ENCODE results near the gene SCAMP1. TPM values are rescaled to one million over a fixed set of nuclear protein-coding genes. Genes with fewer than 3 reads are reported as not detected.

SCAMP1 gene
- total RNA-seq, 4 donors from 2014 or later: 22.5 to 30.8 (median 28.3) TPM

DNA sequence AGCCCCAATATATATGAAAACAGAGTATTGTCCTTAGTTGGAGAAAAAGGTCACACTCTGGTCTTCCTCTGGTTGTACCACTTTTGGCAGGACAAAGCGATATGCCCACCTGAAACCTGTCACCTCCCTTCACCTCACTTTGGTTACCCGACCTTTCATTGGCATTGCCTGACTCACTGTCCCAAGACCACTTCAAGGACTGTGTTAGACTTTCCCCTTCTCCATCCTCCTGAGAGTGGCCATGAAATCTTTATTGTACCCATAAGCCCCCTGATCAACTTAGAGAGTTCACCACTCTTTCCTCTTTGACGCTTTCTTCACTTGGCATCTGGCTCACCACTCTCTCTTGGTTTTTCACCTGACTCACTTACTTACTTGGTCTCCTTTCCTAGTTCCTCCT lies 33.5 kb upstream of the SCAMP1 start:
- H3K36me3 ChIP-seq: no peaks in the 10 kb centered on the region
- 96 to 97% methylated on average over 3 of the region's 3 CpGs for WGBS, 2 donors
- DNase-seq (ENCODE audit: low spot score in 2 of 2): no peak
- no peak overlapping the region for H3K27ac ChIP-seq
- TF ChIP-seq, protein P1, sequence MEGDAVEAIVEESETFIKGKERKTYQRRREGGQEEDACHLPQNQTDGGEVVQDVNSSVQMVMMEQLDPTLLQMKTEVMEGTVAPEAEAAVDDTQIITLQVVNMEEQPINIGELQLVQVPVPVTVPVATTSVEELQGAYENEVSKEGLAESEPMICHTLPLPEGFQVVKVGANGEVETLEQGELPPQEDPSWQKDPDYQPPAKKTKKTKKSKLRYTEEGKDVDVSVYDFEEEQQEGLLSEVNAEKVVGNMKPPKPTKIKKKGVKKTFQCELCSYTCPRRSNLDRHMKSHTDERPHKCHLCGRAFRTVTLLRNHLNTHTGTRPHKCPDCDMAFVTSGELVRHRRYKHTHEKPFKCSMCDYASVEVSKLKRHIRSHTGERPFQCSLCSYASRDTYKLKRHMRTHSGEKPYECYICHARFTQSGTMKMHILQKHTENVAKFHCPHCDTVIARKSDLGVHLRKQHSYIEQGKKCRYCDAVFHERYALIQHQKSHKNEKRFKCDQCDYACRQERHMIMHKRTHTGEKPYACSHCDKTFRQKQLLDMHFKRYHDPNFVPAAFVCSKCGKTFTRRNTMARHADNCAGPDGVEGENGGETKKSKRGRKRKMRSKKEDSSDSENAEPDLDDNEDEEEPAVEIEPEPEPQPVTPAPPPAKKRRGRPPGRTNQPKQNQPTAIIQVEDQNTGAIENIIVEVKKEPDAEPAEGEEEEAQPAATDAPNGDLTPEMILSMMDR (IDR thresholded peaks at IDR 0.05): no peak
- TF ChIP-seq POLR2A (IDR thresholded peaks at IDR 0.05): no peak
- no peak for TF ChIP-seq EP300 (IDR thresholded peaks at IDR 0.05)
- H3K27me3 ChIP-seq: no peaks in the 10 kb centered on the region
- no peaks in the 10 kb centered on the region for H3K4me1 ChIP-seq
- H3K4me3 ChIP-seq: no peak overlapping the region
- H3K9me3 ChIP-seq: no peaks in the 10 kb centered on the region

DNA sequence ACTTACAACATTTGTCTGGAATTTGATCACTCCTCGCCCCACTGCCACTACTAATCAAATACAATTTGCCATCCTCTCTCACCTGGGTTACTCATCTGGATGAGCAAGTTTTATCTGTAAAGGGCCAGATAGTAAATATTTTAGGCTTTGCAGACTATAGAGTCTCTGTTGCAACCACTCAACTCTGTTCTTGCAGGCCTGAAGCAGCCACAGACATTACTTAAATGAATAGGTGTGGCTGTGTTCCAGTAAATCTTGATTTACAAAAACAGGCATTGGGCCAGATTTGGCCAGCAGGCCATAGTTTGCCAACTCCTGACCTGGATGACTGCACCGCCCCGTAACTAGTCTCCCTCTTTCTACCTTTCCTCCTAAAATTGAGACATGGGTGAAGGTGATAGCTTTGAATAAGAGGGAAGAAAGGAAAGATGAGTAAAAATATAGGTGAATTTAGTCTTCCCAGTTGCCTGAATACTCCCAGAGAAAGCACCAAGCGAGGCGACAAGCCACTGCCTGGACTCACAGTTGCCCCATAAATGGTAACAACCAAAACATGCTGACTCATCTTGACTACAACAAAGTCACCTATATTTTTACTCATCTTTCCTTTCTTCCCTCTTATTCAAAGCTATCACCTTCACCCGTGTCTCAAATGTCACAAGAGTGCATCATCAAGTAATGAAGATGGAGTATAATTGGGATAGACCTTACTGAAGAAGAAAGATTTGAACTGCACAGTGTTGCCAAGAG lies 32.5 kb upstream of the SCAMP1 start:
- Histone ChIP-seq H3K27ac (no peak overlapping the region), H3K4me1 (no peaks in the 10 kb centered on the region), H3K27me3 (no peaks in the 10 kb centered on the region), H3K9me3 (no peaks in the 10 kb centered on the region), H3K4me3 (no peak overlapping the region), H3K36me3 (no peaks in the 10 kb centered on the region)
- DNase-seq (ENCODE audit: low spot score in 2 of 2): no peak
- 88 to 92% methylated on average over 6 of the region's 6 CpGs for WGBS, 2 donors
- TF ChIP-seq, protein P1 (IDR thresholded peaks at IDR 0.05): no peak
- no peak for TF ChIP-seq EP300 (IDR thresholded peaks at IDR 0.05)
- TF ChIP-seq POLR2A (IDR thresholded peaks at IDR 0.05): no peak

DNA sequence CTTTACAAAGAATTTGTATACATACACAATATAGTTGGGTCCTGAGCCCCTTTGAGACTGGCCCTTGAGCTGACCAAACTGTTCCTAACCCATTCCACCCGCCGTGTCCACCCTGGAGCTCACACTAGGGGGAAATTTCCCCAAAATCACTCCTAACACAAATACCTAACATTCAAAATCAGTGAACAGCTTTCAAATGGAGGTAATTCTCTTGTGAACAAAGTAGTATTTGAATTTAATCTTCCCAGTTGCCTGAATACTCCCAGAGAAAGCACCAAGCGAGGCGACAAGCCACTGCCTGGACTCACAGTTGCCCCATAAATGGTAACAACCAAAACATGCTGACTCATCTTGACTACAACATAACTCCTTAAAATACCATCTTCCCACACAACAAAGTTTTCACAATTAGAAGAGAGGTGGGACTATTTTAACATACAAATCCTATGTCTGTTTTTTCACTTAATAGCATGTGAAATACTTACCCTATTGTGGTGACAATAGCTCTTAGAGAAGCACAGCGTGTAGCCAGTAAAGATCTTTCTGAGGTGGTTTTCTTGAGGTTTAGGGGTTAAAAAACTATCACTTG lies 31.7 kb upstream of the SCAMP1 start:
- H3K27ac ChIP-seq: no peak overlapping the region
- 79 to 83% methylated on average over 5 of the region's 5 CpGs for WGBS, 2 donors
- no peaks in the 10 kb centered on the region for H3K4me1 ChIP-seq
- no peaks in the 10 kb centered on the region for H3K36me3 ChIP-seq
- no peaks in the 10 kb centered on the region for H3K27me3 ChIP-seq
- H3K4me3 ChIP-seq: no peak overlapping the region
- DNase-seq (ENCODE audit: low spot score in 2 of 2): no peak
- H3K9me3 ChIP-seq: no peaks in the 10 kb centered on the region
- TF ChIP-seq POLR2A (IDR thresholded peaks at IDR 0.05): no peak
- TF ChIP-seq, protein P1 (IDR thresholded peaks at IDR 0.05): no peak
- no peak for TF ChIP-seq EP300 (IDR thresholded peaks at IDR 0.05)

DNA sequence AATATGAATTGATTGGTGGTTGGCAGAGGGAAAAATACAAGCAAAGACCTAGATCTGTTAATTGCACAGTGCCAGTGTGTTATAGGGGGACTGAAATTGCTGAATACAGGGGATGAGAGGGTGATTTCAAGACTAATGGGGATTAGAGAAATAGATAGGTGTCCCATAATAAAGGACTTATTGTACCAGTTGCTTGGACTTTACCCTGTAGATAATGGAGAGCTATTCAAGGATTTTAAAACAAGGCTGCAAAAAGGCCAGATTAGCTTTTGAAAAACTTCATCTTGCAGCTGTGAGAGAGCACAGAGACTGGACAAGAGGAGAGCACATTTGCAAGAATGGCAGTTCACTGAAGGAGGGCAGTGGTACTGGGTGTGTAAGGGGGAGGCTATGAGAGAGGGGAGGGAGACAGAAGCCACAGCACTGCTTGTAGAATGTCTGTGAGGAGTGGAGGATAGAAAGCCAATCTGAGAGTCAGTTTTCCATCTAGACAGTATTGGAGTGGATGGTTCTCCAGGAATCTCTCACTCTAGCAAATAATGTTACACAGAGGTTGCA lies 28.8 kb upstream of the SCAMP1 start:
- DNase-seq (ENCODE audit: low spot score in 2 of 2): no peak
- TF ChIP-seq POLR2A (IDR thresholded peaks at IDR 0.05) (no peak), EP300 (IDR thresholded peaks at IDR 0.05) (no peak)
- TF ChIP-seq, protein P1 (IDR thresholded peaks at IDR 0.05): no peak
- H3K36me3 ChIP-seq: no peaks in the 10 kb centered on the region

DNA sequence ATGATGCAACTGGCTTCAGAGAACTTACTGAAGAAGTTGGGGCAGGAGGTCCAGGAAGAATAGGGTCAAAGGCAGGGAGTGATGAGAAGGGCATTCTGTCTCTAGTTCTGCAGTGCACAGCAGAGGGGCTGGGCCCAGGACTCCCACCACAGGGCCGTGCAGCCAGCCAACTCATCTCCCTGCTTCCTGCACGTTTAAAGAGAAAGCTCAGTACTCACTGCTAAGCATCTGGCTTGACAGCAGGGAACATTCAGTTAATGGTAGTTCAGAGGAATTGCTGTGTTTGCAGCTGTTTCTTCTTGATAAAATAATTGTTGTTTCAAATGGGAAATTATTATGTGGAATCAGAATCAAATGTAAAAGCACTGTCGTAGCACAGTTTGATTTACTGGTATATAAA lies 25.6 kb upstream of the SCAMP1 start:
- peaks cover 0 to 13% (median 1%) of the 10 kb centered on the region in 4 donors for H3K9me3 ChIP-seq
- no peaks in the 10 kb centered on the region for H3K27me3 ChIP-seq
- TF ChIP-seq, protein P1 (IDR thresholded peaks at IDR 0.05): no peak
- TF ChIP-seq EP300 (IDR thresholded peaks at IDR 0.05) (no peak), POLR2A (IDR thresholded peaks at IDR 0.05) (no peak)
- 36 to 45% methylated on average over 3 of the region's 3 CpGs for WGBS, 2 donors
- no peak overlapping the region for H3K27ac ChIP-seq
- H3K4me3 ChIP-seq: no peak overlapping the region
- DNase-seq (ENCODE audit: low spot score in 2 of 2): no peak
- H3K4me1 ChIP-seq: no peaks in the 10 kb centered on the region
- H3K36me3 ChIP-seq: no peaks in the 10 kb centered on the region

More for the DNA sequence above, 28.8 kb upstream of the SCAMP1 start:
- Histone ChIP-seq H3K27me3 (no peaks in the 10 kb centered on the region), H3K9me3 (no peaks in the 10 kb centered on the region), H3K4me3 (no peak overlapping the region), H3K4me1 (no peaks in the 10 kb centered on the region), H3K27ac (no peak overlapping the region)
